Activated CD8-positive, alpha-beta memory T cell treated with anti-CD3 and anti-CD28 coated beads, Interleukin-2, amount 50 U/mL, for 48 hours (primary cell): Measurements from ENCODE around the gene LIG1.
"Not testable (repeated sequence)": the region's sequence is repeated elsewhere in the genome, so short reads cannot be mapped to it uniquely, and the experiment has no call there.

Experiments used
- DNase-seq: peaks from one replicate; pipeline ENCODE4 v3.0.0-alpha.2; 2020

Gene LIG1

GRCh38 chr19:48120505-48120904 is 49.6 kb downstream of the LIG1 start:
- DNase-seq, result no peak

GRCh38 chr19:48118131-48118517 is 52.0 kb downstream of the LIG1 start:
- no peak for DNase-seq

GRCh38 chr19:48117515-48118130 is 52.5 kb downstream of the LIG1 start:
- no peak for DNase-seq

DNA sequence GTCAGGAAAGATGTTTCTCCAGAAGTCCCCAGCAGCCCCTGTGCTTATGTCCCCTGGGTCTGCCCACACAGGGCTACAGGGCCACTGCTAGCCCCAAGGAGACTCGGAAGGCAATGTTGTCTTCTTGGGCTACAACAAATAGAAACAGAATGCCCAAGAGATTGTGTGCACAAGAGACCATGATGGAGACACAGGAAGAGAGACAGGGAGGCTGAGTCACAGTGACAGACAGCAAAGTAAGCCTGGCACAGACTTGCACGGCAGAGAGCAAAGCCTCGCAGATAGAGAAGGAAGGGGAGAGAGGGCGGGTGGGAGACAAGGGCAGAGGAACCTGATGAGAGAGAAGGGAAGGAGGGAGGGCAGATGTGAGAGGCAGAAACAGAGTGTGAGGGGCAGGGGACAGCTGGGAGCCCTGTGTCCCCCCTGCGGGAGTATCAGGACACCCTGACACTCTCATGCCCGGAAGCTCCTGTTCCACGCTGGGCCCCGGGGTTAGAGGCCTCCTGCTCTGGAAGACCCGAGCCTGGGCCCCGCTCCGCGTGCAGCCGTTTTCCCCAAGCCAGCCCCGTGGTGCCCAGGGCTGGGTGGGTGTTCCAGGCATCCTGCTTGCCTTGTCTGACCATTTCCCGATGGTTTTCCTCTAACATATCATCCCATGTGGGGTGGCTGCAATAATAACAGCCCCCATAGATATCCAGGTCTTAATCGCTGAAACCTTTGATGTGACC is 56.8 kb downstream of the LIG1 start:
- no peak for DNase-seq

DNA sequence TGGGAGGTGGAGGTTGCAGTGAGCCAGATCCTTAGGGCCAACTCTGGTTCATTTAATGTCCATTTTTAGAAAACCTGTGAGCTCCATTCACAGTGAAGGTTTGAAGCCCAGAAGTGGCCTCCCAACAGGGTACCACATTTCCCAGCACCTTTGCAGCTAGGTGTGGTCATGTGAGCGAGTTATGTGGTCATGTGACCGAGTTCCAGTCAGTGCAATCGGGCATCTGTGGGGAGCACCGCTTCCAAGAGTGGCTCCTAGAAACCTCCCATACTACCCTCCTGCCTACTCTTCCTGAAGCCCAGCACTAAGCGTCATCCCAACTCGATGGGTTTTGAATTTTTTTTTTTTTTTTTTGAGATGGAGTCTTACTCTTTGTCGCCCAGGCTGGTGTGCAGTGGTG is 58.9 kb downstream of the LIG1 start:
- no peak for DNase-seq

- peak; percentile 96 for DNase-seq
Measured at GRCh38 chr19:48110350-48110966, 59.7 kb downstream of the LIG1 start, which contains the start of gene PLA2G4C. Gene PLA2G4C (minus strand): TSS chr19:48110817. CDS start chr19:48106529, 4,288 bp downstream.

DNA sequence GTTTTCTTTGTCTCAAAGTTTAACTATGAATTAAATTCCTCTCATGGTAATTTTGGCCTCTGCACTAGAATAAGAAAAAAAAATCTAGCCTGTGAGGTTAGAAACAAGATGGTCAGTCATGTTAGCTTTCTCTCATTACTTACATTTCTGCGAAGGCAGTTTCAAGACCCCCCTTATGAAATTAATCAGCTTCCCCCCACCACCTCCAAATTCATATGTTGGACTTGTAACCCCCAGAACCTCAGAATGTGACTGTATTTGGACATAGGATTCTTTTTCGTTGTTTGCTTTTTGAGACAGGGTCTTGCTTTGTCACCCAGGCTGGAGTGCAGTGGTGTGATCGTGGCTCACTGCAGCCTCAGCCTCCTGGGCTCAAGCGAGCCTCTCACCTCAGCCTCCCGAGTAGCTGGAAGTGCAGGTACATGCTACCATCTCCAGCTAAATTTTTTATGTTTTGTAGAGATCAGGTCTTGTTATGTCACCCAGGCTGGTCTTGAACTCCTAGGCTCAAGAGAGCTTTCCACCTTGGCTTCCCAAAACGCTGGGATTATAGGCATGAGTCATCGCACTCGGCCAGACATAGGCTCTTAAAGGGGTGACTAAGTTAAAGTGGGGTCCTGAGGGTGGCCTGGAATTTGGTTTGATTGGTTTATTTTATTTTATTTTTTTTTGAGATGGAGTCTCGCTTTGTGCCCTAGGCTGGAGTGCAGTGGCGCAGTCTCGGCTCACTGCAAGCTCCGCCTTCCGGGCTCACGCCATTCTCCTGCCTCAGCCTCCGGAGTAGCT is 61.0 kb downstream of the LIG1 start:
- DNase-seq, result no peak

- DNase-seq, result no peak
Measured at GRCh38 chr19:48103922-48104321, 66.2 kb downstream of the LIG1 start.

GRCh38 chr19:48102870-48103751 is 67.0 kb downstream of the LIG1 start:
- peak; percentile 70 for DNase-seq

DNA sequence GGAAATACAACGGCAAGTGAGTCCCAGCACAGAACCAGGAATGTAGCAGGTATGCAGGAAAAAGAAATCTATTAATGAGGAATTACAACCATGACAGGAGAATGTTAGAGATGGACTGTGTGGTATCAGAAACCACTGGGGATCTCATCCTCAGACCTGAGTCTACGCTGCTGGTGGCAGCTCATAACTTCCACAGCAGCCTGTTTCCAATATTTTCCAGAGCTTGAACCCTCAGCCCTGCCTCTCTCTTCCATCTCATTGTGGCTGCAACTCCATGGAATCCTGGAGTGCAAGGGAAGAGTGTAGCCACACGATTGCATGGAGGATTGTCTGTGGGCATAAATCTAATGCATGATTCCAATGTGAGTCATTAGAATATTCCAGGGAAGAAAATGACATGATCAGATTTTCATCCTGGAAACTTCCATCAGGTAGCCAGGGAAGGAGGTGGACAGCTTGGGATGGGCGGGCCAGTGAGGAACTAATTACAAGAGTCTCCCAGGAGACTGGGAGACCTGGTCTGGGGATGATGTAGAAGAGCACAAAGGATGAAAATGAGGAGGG is 74.5 kb downstream of the LIG1 start:
- DNase-seq, result no peak

DNA sequence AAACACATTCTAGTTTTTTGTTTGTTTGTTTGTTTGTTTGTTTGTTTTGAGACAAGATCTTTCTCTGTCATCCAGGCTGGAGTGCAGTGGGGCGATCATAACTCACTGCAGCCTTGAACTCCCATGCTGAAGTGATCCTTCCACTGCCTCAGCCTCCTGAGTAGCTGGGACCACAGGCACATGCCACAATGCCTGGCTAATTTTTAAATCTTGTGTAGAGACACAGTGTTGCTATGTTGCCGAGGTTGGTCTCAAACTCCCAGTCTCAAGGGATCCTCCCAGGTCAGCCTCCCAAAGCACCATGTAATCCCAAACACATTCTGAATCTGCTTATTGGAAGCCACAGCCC is 75.3 kb downstream of the LIG1 start:
- no peak for DNase-seq

DNA sequence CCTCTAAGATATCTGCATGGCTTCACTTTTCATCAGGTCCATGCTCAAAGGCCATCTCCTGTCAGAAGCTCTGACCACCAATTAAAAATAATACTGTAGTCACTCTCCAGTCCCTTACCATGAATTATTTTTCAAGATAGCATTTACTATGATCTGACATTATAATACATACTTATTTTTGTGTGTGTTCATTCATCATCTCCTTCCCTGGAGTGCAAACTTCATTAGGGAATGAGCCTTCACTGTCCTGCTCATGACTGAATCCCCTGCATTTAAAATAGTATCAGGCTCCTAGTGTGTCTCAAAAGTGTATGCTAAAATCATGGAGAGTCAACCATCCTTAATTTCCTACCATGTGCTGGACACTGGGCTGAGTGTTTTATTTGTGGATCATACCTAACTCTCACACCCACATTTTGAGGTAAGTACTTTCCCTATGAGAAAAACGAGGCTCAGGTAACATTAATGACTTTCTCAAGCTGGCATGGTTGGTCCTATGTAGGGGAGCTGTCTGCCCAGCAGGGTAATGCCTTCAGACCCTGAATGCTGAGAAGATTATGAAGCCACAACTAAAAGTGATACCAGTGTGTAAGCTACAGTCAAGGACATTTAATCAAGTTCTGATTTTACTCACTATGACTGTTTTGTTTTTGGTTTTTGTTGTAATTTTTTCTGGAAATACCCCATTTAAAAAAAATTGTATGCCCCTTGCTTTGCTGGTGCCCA is 75.9 kb downstream of the LIG1 start:
- DNase-seq, result no peak

DNA sequence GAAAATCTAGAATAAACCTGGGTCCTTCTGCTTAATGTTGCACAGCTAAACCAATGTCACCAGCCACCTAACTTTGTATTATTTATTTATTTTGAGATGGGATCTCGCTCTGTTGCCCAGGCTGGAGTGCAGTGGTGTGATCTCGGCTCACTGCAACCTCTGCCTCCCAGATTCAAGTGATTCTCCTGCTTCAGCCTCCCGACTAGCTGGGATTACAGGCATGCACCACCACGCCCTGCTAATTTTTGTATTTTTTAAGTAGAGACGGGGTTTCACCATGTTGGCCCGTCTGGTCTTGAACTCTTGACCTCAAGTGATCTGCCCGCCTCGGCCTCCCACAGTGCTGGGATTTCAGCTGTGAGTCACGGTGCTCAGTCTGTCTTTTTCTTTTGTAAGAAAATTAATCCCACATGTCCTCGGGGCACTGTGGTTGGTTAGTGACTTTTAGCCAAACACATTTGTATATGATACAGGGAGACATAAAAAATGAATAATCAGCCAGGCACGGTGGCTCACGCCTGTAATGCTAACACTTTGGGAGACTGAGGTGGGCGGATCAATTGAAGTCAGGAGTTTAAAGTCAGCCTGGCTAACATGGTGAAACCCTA is 78.9 kb downstream of the LIG1 start:
- not testable (repeated sequence) for DNase-seq

- DNase-seq, result no peak
Measured at GRCh38 chr19:48090281-48090802, 79.8 kb downstream of the LIG1 start.

DNA sequence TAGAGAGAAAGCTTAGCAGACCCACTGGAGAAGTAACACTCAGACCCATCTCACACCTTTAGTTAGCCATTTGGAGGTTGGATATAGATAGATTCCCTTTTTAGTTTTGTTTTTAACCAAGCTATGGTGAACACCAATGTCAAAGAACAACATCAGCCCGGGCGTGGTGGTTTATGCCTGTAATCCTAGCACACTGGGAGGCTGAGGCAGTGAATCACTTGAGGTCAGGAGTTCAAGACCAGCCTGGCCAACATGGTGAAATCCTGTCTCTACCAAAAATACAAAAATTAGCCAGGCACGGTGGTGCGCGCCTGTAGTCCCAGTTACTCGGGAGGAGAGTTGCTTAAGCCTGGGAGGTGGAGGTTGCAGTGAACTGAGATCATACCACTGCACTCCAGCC is 81.2 kb downstream of the LIG1 start:
- not testable (repeated sequence) for DNase-seq

GRCh38 chr19:48085904-48086864 is 84.0 kb downstream of the LIG1 start:
- no peak for DNase-seq

GRCh38 chr19:48085076-48085475 is 85.1 kb downstream of the LIG1 start:
- no peak for DNase-seq

- no peak for DNase-seq
Measured at GRCh38 chr19:48081106-48081505, 89.0 kb downstream of the LIG1 start.

- DNase-seq, result not testable (repeated sequence)
Measured at GRCh38 chr19:48070177-48070769, 99.9 kb downstream of the LIG1 start.
